OCI-LY1 (cell line): Measurements from ENCODE around the gene ERI2.

Source experiments
- CTCF ChIP-seq: fragments of 200-600 bp; sonication (generic), shearing (Covaris generic); IDR thresholded peaks from 2 replicates; pipeline ENCODE4 v1.5.1; 2017; ENCODE audit warnings: mild to moderate bottlenecking, antibody characterized with exemption, low read length, moderate library complexity, mixed read lengths
- EZH2 ChIP-seq: fragments of 200-600 bp; sonication (generic), shearing (Covaris generic); IDR thresholded peaks from 2 replicates; pipeline ENCODE4 v1.8.0; 2017; ENCODE audit warnings: borderline replicate concordance, mixed run types, mild to moderate bottlenecking, antibody characterized with exemption, low read length, moderate library complexity, mixed read lengths

GRCh38 chr16:20853981-20854620 is 47.8 kb upstream of the ERI2 start:
- TF ChIP-seq CTCF (no peak), EZH2 (no peak)
